DOHH2 (cell line): ENCODE measurements around the gene LCN10.

ENCODE experiments used
- H3F3A ChIP-seq: fragments of 200-600 bp; sonication (generic), shearing (Covaris generic); 2 replicates; pipeline ENCODE4 v1.6.0; 2016; ENCODE audit warnings: antibody characterized with exemption, mild to moderate bottlenecking; ENCODE audit not compliant: control insufficient read depth, insufficient read depth
- H3K27ac ChIP-seq: fragments of 200-600 bp; sonication (generic); 2 replicates; pipeline ENCODE4 v1.5.1; 2014; ENCODE audit warnings: low read depth, mild to moderate bottlenecking, low read length, moderate library complexity
- H3K27me3 ChIP-seq: fragments of 200-600 bp; sonication (generic); 2 replicates; pipeline ENCODE4 v1.6.1; 2014; ENCODE audit warnings: mild to moderate bottlenecking, low read length, mixed read lengths; ENCODE audit not compliant: control insufficient read depth
- H3K36me3 ChIP-seq: fragments of 200-600 bp; sonication (generic); 2 replicates; pipeline ENCODE4 v1.6.1; 2014; ENCODE audit warnings: mild to moderate bottlenecking, low read length, moderate library complexity, mixed read lengths; ENCODE audit not compliant: control insufficient read depth
- H3K4me1 ChIP-seq: fragments of 200-600 bp; sonication (generic); 2 replicates; pipeline ENCODE4 v1.6.1; 2014; ENCODE audit warnings: mild to moderate bottlenecking, low read length, mixed read lengths; ENCODE audit not compliant: control insufficient read depth
- H3K4me2 ChIP-seq: fragments of 200-600 bp; sonication (generic); 2 replicates; pipeline ENCODE4 v1.6.0; 2014; ENCODE audit warnings: mild to moderate bottlenecking, low read length, moderate library complexity
- H3K4me3 ChIP-seq: fragments of 200-600 bp; sonication (generic); 2 replicates; pipeline ENCODE4 v1.5.1; 2014; ENCODE audit warnings: mild to moderate bottlenecking, low read length, mixed read lengths
- H3K79me2 ChIP-seq: fragments of 200-600 bp; sonication (generic); 2 replicates; pipeline ENCODE4 v1.6.1; 2014; ENCODE audit warnings: mild to moderate bottlenecking, low read length, mixed read lengths; ENCODE audit not compliant: control insufficient read depth
- H3K9me2 ChIP-seq: fragments of 200-600 bp; sonication (generic); replicated peaks from 2 replicates; pipeline ENCODE4 v1.6.1; 2014; ENCODE audit warnings: mild to moderate bottlenecking, low read length, mixed read lengths; ENCODE audit not compliant: control insufficient read depth
- H3K9me3 ChIP-seq: fragments of 200-600 bp; sonication (generic); 2 replicates; pipeline ENCODE4 v1.6.1; 2014; ENCODE audit warnings: antibody characterized with exemption, low read length, mixed read lengths; ENCODE audit not compliant: control insufficient read depth, insufficient read depth
- H4K20me1 ChIP-seq: fragments of 200-600 bp; sonication (generic); 2 replicates; pipeline ENCODE4 v1.6.0; 2014; ENCODE audit warnings: low read depth, mild to moderate bottlenecking, antibody characterized with exemption, low read length, moderate library complexity; ENCODE audit not compliant: control insufficient read depth, insufficient read depth
- EZH2phosphoT487 ChIP-seq: fragments of 200-600 bp; sonication (generic); IDR thresholded peaks from 2 replicates; pipeline ENCODE4 v1.6.1; 2017; ENCODE audit warnings: borderline replicate concordance, mild to moderate bottlenecking, antibody characterized with exemption, low read length, moderate library complexity, mixed read lengths
- TF ChIP-seq, protein P1 (sequence below): fragments of 200-600 bp; sonication (generic); IDR thresholded peaks from one replicate; pipeline ENCODE4 v1.5.1; 2014; ENCODE audit warnings: antibody characterized with exemption, mild to moderate bottlenecking, low read depth, low read length; ENCODE audit not compliant: poor library complexity, severe bottlenecking

Gene LCN10

GRCh38 chr9:136782452-136782851 is 39.7 kb upstream of the LCN10 start:
- Histone ChIP-seq H3K9me2 (no peaks in the 10 kb centered on the region), H3K36me3 (no peaks in the 10 kb centered on the region), H3K4me1 (0 out of 2 replicates have a peak, but pooled peaks cover 3% of the 10 kb centered on the region), H3K27me3 (peaks cover 31% of the 10 kb centered on the region), H3K4me3 (no peak overlapping the region), H4K20me1 (no peaks in the 10 kb centered on the region), H3K27ac (no peak overlapping the region), H3K79me2 (no peaks in the 10 kb centered on the region), H3K4me2 (no peak overlapping the region), H3K9me3 (no peaks in the 10 kb centered on the region), H3F3A (no peaks in the 10 kb centered on the region)
- TF ChIP-seq, protein P1, sequence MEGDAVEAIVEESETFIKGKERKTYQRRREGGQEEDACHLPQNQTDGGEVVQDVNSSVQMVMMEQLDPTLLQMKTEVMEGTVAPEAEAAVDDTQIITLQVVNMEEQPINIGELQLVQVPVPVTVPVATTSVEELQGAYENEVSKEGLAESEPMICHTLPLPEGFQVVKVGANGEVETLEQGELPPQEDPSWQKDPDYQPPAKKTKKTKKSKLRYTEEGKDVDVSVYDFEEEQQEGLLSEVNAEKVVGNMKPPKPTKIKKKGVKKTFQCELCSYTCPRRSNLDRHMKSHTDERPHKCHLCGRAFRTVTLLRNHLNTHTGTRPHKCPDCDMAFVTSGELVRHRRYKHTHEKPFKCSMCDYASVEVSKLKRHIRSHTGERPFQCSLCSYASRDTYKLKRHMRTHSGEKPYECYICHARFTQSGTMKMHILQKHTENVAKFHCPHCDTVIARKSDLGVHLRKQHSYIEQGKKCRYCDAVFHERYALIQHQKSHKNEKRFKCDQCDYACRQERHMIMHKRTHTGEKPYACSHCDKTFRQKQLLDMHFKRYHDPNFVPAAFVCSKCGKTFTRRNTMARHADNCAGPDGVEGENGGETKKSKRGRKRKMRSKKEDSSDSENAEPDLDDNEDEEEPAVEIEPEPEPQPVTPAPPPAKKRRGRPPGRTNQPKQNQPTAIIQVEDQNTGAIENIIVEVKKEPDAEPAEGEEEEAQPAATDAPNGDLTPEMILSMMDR: no peak

GRCh38 chr9:136779808-136780207 is 37.1 kb upstream of the LCN10 start:
- H3K27me3 ChIP-seq: peaks cover 19% of the 10 kb centered on the region
- no peaks in the 10 kb centered on the region for H3F3A ChIP-seq
- no peak overlapping the region for H3K27ac ChIP-seq
- H4K20me1 ChIP-seq: no peaks in the 10 kb centered on the region
- H3K79me2 ChIP-seq: no peaks in the 10 kb centered on the region
- H3K4me2 ChIP-seq: no peak overlapping the region
- TF ChIP-seq, protein P1: no peak
- TF ChIP-seq EZH2phosphoT487: no peak
- H3K4me1 ChIP-seq: 0 out of 2 replicates have a peak, but pooled peaks cover 3% of the 10 kb centered on the region
- H3K36me3 ChIP-seq: no peaks in the 10 kb centered on the region
- no peaks in the 10 kb centered on the region for H3K9me2 ChIP-seq
- H3K9me3 ChIP-seq: no peaks in the 10 kb centered on the region
- H3K4me3 ChIP-seq: no peak overlapping the region

- H3K4me2 ChIP-seq: no peak overlapping the region
- H3K4me3 ChIP-seq: no peak overlapping the region
These were observed 34.6 kb upstream of the LCN10 start for GRCh38 chr9:136777359-136777758.

More at GRCh38 chr9:136777359-136777758, 34.6 kb upstream of the LCN10 start:
- no peaks in the 10 kb centered on the region for H3K9me2 ChIP-seq
- H3K27ac ChIP-seq: no peak overlapping the region
- TF ChIP-seq EZH2phosphoT487: no peak
- TF ChIP-seq, protein P1: no peak
- H3K27me3 ChIP-seq: peaks cover 17% of the 10 kb centered on the region
- peaks cover 14% of the 10 kb centered on the region; the same call in 1 of the 2 replicates for H3K9me3 ChIP-seq
- H3F3A ChIP-seq: no peaks in the 10 kb centered on the region
- peaks cover 2% of the 10 kb centered on the region; the same call in 1 of the 2 replicates for H3K36me3 ChIP-seq
- no peaks in the 10 kb centered on the region for H3K79me2 ChIP-seq
- H4K20me1 ChIP-seq: no peaks in the 10 kb centered on the region
- H3K4me1 ChIP-seq: peaks cover 9% of the 10 kb centered on the region
